Tibial nerve (tissue), 4 donors: ENCODE results near the gene CLVS2. TPM values are rescaled to one million over a fixed set of nuclear protein-coding genes. Genes with fewer than 3 reads are reported as not detected.

ENCODE experiments used
- DNase-seq, 2 donors: peaks; one replicate each; pipeline ENCODE4 v3.0.0-alpha.2; 2019; ENCODE audit warnings: low spot score in 2 of 2
- H3K27ac ChIP-seq, 4 donors: fragments of 200-600 bp; sonication (generic) in 3 of 4; one replicate each; pipeline ENCODE4 v1.5.1; 2017 to 2019; ENCODE audit warnings: mild to moderate bottlenecking in 1 of 4
- H3K27me3 ChIP-seq, 2 donors: fragments of 200-600 bp; sonication (generic) in 1 of 2; one replicate each; pipeline versions ENCODE4 v1.5.1 to v1.6.0; 2017 to 2019
- H3K36me3 ChIP-seq, 3 donors: fragments of 200-600 bp; sonication (generic); one replicate each; pipeline ENCODE4 v1.5.1; 2018 to 2019
- H3K4me1 ChIP-seq, 4 donors: fragments of 200-600 bp; sonication (generic) in 3 of 4; one replicate each; pipeline ENCODE4 v1.5.1; 2017 to 2019
- H3K4me3 ChIP-seq, 4 donors: fragments of 200-600 bp; sonication (generic) in 3 of 4; one replicate each; pipeline ENCODE4 v1.5.1; 2017 to 2019; ENCODE audit warnings: mild to moderate bottlenecking in 1 of 4, moderate library complexity in 1 of 4
- H3K9me3 ChIP-seq, 4 donors: fragments of 200-600 bp; sonication (generic) in 3 of 4; one replicate each; pipeline ENCODE4 v1.5.1; 2017 to 2019
- CTCF ChIP-seq, 5 experiments: fragments of 200-600 bp in 3 of 5; fragments of 450-650 bp in 2 of 5; sonication (generic) in 3 of 5; IDR thresholded peaks; one replicate each; pipeline ENCODE4 v1.5.1; 2016 to 2019; ENCODE audit warnings: antibody characterized with exemption in 5 of 5, mild to moderate bottlenecking in 3 of 5, moderate library complexity in 2 of 5
- EP300 ChIP-seq, 2 donors: sonication (generic); formaldehyde crosslinking; IDR thresholded peaks; one replicate each; pipeline ENCODE4 v1.6.1; 2017; ENCODE audit warnings: antibody characterized with exemption in 2 of 2, mild to moderate bottlenecking in 1 of 2
- POLR2A ChIP-seq, 2 donors: fragments of 450-650 bp; IDR thresholded peaks; one replicate each; pipeline ENCODE4 v1.6.1; 2017; ENCODE audit warnings: antibody characterized with exemption in 2 of 2, mild to moderate bottlenecking in 2 of 2, moderate library complexity in 2 of 2
- WGBS, 2 donors: methylation state at CpG; one replicate each; pipeline ENCODE4 v1.1.5; 2018; 5-methylcytosine and 5-hydroxymethylcytosine counted together
- total RNA-seq, 4 donors: library from RNA; depleted of rRNA; stranded (reverse); fragments of >200 nt; gene quantifications; one replicate each; pipeline ENCODE4 v1.1.0, GENCODE V29; 2016

The CLVS2 gene
- total RNA-seq, result under 1 TPM; under 0.01 to 0.22 (median under 0.01) TPM

- H3K27me3 ChIP-seq, result peaks cover 0 to 36% of the 10 kb centered on the region in 2 donors
- no peak within 1 kb of the TSS for H3K27ac ChIP-seq
- H3K4me3 ChIP-seq, result peak within 1 kb of the TSS in 3 of 4 donors; percentile 34 to 52 (median 37)
- no peaks in the 10 kb centered on the region for H3K36me3 ChIP-seq
- DNase-seq, result no peak
- TF ChIP-seq EP300 (IDR thresholded peaks at IDR 0.05) (no peak), CTCF (IDR thresholded peaks at IDR 0.05) (no peak), POLR2A (IDR thresholded peaks at IDR 0.05) (no peak)
- no peaks in the 10 kb centered on the region for H3K9me3 ChIP-seq
- WGBS, 2 donors, result 1% methylated on average over 45 to 52 of the region's 75 CpGs
- H3K4me1 ChIP-seq, result peaks cover 0 to 17% (median 2%) of the 10 kb centered on the region in 4 donors
Measured at GRCh38 chr6:122995921-122996793, at the start of gene CLVS2. Gene CLVS2, plus strand, starts transcription at chr6:122996235. Its CDS starts 1,543 bp downstream, at chr6:122997778.

GRCh38 chr6:122947355-122947754 is 48.7 kb upstream of the CLVS2 start:
- no peak for DNase-seq
- no peaks in the 10 kb centered on the region for H3K36me3 ChIP-seq
- no peak overlapping the region for H3K27ac ChIP-seq
- no peak for TF ChIP-seq CTCF (IDR thresholded peaks at IDR 0.05)
- no peak for TF ChIP-seq EP300 (IDR thresholded peaks at IDR 0.05)
- TF ChIP-seq POLR2A (IDR thresholded peaks at IDR 0.05), result no peak
- H3K4me1 ChIP-seq, result no peaks in the 10 kb centered on the region
- no peaks in the 10 kb centered on the region for H3K9me3 ChIP-seq
- no peaks in the 10 kb centered on the region for H3K27me3 ChIP-seq
- no peak overlapping the region for H3K4me3 ChIP-seq

GRCh38 chr6:122953766-122954165 is 42.3 kb upstream of the CLVS2 start:
- TF ChIP-seq CTCF (IDR thresholded peaks at IDR 0.05) (no peak), POLR2A (IDR thresholded peaks at IDR 0.05) (no peak), EP300 (IDR thresholded peaks at IDR 0.05) (no peak)
- Histone ChIP-seq H3K9me3 (peaks cover 0 to 18% (median 2%) of the 10 kb centered on the region in 4 donors), H3K4me1 (no peaks in the 10 kb centered on the region), H3K27me3 (no peaks in the 10 kb centered on the region), H3K36me3 (no peaks in the 10 kb centered on the region), H3K27ac (no peak overlapping the region), H3K4me3 (no peak overlapping the region)
- 78 to 100% methylated on average over 1 of the region's 1 CpG for WGBS, 2 donors
- DNase-seq, result no peak

GRCh38 chr6:122956376-122956775 is 39.7 kb upstream of the CLVS2 start:
- no peak for DNase-seq
- H3K36me3 ChIP-seq, result no peaks in the 10 kb centered on the region
- TF ChIP-seq CTCF (IDR thresholded peaks at IDR 0.05), result no peak
- no peak for TF ChIP-seq EP300 (IDR thresholded peaks at IDR 0.05)
- no peak for TF ChIP-seq POLR2A (IDR thresholded peaks at IDR 0.05)
- H3K27me3 ChIP-seq, result no peaks in the 10 kb centered on the region
- H3K4me3 ChIP-seq, result no peak overlapping the region
- H3K27ac ChIP-seq, result no peak overlapping the region
- H3K4me1 ChIP-seq, result no peaks in the 10 kb centered on the region
- H3K9me3 ChIP-seq, result peaks cover 0 to 18% (median 2%) of the 10 kb centered on the region in 4 donors
- 93 to 100% methylated on average over 2 of the region's 2 CpGs for WGBS, 2 donors

GRCh38 chr6:122962000-122962624 is 33.9 kb upstream of the CLVS2 start:
- no peak for TF ChIP-seq EP300 (IDR thresholded peaks at IDR 0.05)
- DNase-seq, result no peak
- H3K4me3 ChIP-seq, result no peak overlapping the region
- H3K9me3 ChIP-seq, result peaks cover 0 to 20% (median 0%) of the 10 kb centered on the region in 4 donors
- H3K27ac ChIP-seq, result no peak overlapping the region
- no peaks in the 10 kb centered on the region for H3K27me3 ChIP-seq
- H3K4me1 ChIP-seq, result no peaks in the 10 kb centered on the region
- no peaks in the 10 kb centered on the region for H3K36me3 ChIP-seq
